NOMO-1 treated with dmso at 0.1 percent for 144 hours (cell line): ENCODE results near the gene PEX16.
"Not testable (repeated sequence)": the region's sequence is repeated elsewhere in the genome, so short reads cannot be mapped to it uniquely, and the experiment has no call there.

Source experiments
- DNase-seq: peaks from one replicate; lab custom pipeline; 2025; ENCODE audit not compliant: unreplicated experiment; lab: John Stamatoyannopoulos, UW

PEX16 gene

DNA sequence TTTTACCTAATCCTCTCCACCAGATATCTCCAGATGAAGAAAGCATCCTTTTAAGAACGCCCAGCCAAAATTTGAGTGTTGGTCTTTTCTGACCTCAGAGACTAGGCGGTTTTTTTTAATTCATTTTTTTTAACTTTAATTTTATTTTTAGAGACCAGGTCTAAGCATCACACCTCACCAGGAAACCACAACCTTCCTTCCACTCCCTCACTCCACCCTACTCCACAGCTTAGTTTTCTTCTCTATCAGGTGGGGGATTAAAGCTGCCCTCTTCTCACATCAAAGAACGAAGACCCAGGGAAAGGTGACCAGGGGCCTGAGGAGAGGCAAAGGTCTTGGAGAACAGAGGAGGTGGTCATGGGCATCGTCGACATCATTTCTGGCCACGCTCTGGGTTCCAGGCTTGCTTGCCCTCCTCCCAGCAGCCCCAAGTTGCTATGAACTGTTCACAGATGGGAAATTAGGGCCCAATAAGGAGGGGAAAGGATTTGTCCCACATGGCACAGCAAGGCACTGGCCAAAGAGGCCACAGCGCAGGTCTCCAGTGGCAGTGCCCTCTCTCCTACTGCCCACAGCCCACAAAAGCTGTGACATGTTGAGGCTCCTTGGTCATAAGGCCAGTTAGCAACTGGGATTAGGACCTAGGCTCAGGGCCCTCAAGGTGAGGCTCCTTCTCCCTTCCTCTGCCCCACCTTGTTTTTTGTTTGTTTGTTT, 1.4 kb upstream of the PEX16 start:
- no peak for DNase-seq

DNA sequence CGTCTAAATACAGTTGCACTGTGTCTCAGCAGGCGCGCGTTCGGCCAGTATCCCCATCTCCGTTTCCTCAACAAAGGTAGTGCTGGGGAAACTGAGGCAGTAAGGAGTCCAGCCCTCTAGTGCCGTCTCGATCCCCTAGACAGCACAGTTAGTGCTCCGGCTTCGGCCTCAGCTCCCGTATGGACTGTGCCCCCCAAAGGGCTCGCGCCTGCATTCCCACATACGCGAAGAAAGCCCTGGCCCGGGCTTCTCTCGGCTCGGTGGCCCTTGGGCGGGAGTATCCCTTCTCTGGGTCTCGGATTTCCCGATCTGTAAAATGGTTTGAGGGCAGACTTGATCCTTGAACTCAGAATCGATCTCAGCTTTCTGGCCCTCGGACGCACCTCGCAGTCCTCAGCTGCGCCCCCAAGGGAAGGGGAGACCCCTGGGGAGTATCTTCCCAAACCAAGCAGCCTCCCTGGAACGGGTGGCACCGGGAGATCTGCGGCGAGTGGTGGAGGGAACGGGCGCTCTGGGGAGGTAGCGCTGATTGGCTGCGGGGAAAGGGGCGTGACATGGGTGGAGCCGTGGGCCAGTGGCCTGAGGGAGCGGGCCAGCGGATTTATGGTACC, 759 bp upstream of the PEX16 start:
- DNase-seq, result peak; percentile 72

DNA sequence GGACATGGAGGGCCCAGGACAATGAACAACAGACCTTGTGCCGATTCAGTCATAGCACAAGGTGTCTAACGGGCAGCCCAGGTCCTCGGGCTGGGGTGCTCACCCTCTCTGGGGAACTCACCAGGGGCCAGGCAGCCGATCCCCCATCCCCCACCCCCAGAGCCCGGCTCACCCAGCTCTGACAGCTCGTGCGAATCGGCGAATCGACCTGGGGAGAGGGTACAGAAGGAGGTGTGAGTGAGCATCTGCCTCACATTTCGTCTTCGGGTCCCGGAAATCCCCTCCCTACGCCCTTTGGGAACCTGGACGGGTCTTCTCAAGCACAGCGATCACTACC, 423 bp downstream of the PEX16 start:
- no peak for DNase-seq

DNA sequence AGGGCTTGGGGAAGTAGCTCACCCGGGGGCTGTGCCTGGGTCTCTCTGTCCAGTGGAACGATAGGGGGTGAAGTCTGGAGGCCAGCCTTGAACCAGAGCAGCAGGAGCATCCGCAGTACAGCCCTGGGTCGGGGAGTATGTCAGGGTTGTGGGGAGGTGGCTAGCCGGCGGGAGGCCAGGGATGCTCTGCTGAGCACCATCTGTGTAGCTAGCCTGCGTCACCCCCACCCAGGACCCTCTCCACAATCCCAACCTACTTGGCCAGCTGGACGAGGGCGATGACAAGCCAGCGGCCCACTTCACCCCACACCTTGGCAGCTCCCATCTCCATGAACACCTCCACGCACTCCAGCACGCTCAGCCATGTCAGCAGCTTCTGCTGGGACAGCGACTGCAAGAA, 2.2 kb downstream of the PEX16 start:
- no peak for DNase-seq

DNA sequence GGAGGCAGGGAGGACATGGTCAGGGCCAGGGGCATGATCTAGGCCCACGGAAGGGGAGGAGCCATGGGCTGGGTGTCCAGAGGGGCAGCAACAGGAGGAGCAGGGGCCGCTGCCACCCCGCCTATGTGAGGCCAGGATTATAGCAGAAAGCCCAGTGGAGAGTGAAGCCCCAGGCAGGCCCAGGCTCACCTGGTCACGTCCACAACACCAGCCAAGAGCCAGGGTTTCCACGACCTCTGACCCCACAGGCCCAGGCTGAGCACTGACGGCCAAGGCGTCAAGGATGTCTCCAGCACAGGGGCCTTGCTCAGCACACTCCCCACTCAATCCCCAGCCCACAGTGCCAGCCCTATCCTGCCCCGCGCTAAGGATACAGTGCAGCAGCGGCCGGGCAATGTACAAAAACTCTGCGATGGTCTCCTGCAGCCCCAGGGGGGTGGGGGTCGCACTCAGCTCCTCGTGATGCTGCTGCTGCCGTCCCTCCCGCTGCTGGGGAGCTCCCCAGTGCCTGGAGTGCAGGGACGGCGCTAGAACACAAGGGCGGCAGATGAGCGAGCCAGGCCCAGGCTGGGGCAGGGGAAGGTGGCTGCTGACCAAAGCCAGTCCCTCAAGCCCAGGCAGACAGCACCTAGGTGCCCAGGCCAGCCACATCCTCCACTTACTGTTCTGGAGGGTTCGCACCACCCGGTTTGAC, 3.6 kb downstream of the PEX16 start:
- DNase-seq, result no peak

- no peak for DNase-seq
These were observed 4.2 kb downstream of the PEX16 start for GRCh38 chr11:45913514-45913913.

GRCh38 chr11:45910623-45911022, 7.1 kb downstream of the PEX16 start:
- DNase-seq, result no peak

- no peak for DNase-seq
These were observed 7.8 kb downstream of the PEX16 start for GRCh38 chr11:45909594-45910475.

- DNase-seq, result no peak
These were observed 9.7 kb downstream of the PEX16 start for GRCh38 chr11:45907911-45908370.

DNA sequence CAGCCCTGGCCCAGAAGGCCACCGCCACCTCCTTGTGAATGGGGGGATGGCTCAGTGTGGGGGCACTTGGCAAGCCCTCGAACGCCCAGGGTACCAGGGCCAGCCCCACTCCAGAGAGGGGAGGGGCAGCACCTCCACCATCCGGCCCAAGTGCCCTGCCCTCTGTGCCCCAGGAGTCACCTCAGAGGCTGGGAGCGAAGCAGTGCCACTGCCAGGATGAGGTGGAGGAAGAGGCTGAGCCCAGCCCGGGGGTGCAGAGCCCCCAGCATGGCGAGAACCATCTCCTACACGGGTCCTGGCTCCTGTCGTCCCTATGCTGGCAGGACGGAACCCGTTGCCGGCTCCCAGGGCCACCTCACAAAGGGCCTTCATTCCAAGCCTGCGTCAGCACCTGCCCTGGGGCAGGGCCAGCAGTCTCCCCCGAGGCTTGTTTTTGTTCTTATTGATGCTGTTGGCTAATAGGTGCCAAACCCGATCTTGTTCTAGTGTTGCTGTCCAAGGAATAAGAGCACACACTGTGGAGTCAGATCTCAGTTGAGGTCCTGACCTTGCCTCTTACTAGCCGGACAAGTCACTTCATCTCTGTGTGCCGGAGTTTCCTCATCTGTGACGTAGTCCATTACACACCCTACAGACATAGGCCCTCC, 10.6 kb downstream of the PEX16 start, which contains the start of gene FREY1:
FREY1 (minus strand) TSS at position 307 of the 647 bp plus-strand sequence; CDS start at position 281, 26 bp downstream.
- DNase-seq, result no peak

DNA sequence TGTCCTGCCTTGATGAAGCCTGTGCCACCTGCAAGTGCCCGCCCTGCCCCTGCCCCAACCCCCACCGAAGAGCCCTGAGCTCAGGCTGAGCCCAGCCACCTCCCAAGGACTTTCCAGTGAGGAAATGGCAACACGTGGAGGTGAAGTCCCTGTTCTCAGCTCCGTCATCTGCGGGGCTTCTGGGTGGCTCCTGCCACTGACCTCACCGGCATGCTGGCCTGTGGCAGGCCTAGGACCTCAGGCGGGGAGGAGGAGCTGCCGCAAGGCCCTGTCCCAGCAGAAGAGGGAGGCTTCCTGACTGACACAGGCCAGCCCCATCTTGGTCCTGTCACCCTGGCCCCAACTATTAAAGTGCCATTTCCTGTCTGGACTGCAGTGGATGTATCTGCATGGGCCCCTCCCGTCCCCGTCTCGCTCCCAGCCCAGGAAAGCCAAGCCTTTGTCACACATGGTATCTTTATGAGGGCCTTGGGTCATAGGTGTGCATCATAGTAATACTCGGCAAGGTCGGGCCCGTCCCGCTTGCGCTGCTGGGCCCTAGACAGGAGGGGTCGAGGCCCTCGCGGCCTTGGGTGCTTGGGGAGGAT, 11.5 kb downstream of the PEX16 start:
- DNase-seq, result no peak

- not testable (repeated sequence) for DNase-seq
These were observed 12.1 kb downstream of the PEX16 start for GRCh38 chr11:45905576-45905975.

DNA sequence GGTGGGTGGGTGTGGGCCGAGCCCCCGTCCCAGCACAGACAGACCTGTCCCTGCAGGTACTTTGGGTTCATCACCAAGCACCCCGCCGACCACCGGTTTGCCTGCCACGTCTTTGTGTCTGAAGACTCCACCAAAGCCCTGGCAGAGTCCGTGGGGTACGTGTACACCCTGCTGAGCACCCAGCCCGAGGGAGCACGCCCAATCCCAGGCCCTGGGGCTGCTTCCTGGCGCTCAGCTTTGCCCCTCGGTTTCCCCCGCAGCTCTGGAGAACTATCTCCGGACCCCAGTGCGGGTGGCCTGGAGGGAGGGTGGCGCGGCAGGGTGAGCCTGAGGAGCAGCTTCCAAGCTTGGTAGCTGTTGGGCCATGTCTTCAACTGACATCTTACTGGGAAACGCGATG, 12.6 kb downstream of the PEX16 start:
- DNase-seq, result no peak

DNA sequence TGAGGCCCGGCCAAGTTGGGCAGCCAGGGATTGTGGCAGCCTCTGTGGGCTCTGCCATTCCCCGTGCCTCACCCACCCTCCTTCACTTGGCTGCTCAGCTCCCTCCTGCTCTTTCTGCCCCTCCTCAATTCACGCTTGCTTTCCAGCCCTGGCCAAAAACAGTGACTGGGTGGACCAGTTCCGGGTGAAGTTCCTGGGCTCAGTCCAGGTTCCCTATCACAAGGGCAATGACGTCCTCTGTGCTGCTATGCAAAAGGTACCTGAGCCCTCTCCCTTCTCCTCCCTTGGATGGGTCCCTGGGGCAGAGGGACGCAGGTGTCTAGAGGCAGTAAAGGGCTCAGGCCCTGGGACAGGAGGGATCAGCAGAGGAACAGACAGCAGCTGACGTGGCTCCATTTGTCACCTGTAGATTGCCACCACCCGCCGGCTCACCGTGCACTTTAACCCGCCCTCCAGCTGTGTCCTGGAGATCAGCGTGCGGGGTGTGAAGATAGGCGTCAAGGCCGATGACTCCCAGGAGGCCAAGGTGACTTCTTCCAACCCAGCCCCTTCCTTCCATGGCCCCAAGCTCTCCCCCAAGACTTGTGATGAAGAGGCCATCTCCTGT, 13.3 kb downstream of the PEX16 start:
- no peak for DNase-seq

- DNase-seq, result no peak
These were observed 15.0 kb downstream of the PEX16 start for GRCh38 chr11:45902452-45903380.

DNA sequence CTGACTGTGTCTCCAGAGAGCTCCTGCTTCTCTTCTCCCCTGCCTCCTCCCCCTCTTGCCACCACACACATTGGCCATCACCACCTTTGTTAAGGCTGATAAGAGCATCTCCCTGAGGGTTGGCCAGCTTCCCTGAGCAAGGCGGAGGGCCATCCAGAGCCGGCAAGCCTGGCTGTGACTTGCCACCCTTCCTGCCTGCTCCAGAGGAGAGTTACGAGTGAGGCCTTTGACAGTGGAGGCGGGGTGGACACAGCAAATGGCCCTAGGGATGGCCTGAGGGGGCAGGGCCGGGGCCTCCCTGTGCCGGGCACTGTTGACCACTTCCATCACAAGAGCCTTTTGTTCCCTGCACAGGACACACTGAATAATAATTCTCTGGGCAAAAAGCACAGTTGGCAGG, 16.1 kb downstream of the PEX16 start:
- DNase-seq, result no peak

- DNase-seq, result no peak
These were observed 16.6 kb downstream of the PEX16 start for GRCh38 chr11:45900916-45901617.

DNA sequence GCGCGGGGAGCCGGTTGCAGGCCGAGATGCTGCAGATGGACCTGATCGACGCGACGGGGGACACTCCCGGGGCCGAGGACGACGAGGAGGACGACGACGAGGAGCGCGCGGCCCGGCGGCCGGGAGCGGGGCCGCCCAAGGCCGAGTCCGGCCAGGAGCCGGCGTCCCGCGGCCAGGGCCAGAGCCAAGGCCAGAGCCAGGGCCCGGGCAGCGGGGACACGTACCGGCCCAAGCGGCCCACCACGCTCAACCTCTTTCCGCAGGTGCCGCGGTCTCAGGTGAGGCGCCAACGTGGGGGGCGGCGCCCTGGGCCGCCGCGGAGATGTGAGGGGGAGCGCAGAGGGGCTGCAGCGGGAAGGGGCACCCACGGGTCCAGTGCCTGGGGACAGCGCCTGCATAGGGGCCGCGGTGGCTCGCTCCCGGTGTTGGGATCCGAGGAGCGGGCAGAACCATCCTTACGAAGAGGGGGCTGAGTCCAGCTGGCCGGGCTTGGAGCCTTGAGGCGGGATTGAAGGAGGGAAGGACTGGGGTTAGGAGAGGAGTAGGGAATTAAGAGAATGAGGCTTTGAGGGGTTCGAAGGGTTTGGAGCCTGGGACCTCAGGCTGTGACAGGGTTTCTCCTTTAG, 17.4 kb downstream of the PEX16 start:
- DNase-seq, result not testable (repeated sequence)
